ENCODE measurements around the gene CEP68.

The CEP68 gene

GRCh38 chr2:65134158-65134557 is 77.9 kb downstream of the CEP68 start:
- DNase-seq = no peak

DNA sequence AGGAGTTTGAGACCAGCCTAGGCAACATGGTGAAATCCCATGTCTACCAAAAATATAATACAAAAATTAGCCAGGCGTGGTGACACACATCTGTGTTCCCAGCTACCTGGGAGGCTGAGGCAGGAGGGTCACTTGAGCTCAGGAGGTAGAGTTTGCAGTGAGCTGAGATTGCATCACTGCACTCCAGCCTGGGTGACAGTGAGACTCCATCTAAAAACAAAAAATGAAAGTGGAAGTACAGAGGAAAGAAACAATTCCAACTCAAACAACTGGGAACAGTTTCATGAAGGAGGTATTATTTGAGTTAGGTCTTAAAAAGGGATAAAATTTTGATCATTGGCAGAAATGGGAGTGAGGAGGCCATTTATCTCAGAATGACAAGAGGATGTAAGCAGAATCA is 80.0 kb downstream of the CEP68 start:
- DNase-seq = no peak
